Fibroblast of gingiva (primary cell): ENCODE measurements around the gene LBX2.

Source experiments
- DNase-seq: peaks from one replicate; pipeline ENCODE4 v3.0.0-alpha.2; 2011; ENCODE audit warnings: low read depth

LBX2 gene

GRCh38 chr2:74499267-74499939, at the start of gene LBX2:
Gene LBX2 (minus strand): TSS chr2:74499603. CDS start chr2:74499537, 66 bp downstream.
- DNase-seq, result no peak

DNA sequence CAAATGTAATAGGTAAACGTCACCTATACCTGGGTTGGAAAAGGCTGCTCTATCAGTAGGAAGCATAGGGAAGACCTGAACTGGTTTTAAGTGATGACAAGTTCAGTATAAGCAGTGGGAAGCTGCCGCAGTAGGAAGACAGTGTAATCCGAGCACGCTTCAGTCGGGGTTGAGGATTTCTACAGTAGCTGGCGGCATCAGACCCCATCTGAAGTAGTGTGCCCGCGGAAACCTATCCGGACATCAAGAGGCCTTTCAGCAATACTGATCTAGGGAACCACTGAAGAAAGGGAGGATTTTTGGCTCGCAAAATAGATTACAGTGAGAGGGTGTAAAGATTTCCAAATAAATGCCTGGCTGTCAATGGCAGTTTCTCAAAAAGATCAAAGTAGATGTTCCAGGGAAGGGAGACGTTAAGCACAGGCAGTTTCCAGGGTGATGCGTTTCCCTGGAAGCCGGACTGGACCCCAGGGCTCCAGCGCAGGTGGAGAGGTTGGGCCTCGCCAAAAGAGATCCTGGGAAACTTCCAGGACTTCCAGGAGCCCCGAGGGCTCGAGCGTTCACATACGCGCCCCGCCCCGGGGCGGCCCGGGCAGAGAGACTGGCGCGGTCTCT, 49.0 kb upstream of the LBX2 start:
- no peak for DNase-seq

DNA sequence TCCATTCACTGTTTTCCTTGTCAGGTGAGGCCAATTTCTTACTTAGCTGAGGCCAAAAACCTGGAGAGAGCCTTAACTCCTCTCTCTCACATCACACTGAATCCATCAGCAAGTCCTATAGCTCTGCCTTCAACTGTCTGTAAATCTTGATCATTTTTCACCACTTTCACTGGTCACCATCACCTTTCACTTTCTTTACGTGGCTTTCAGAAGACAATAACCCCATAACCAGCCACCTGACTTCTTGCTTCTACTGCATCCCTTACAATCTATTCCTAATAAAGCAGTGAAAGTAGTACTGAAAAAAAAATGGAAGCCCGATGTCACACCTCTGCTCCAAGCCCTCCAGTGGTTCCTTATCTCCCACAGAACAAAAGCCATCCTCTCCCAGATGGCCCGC, 46.6 kb upstream of the LBX2 start:
- DNase-seq, result no peak

- no peak for DNase-seq
These were observed 45.2 kb upstream of the LBX2 start for GRCh38 chr2:74544634-74545033.

DNA sequence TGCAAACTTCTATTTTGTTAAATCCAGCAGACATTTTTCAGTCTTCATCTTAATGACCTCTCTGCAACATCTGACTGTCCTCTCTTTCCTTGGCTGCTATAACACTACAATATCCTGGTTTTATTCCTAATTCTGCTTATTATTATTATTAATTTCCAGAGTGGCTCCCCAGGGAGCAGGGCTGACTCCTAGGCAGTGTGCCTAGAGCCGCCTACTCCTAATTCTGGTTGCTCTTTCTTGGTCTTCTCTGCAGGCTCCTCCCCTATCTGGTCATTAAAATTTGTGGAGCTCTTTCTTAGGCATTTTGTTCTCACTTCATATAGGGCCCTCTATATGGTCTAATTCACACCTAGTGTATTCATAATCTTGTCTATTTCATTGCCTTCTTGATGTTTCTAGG, 43.6 kb upstream of the LBX2 start:
- no peak for DNase-seq

- peak; percentile 34 for DNase-seq
These were observed 40.9 kb upstream of the LBX2 start for GRCh38 chr2:74540291-74540690.

DNA sequence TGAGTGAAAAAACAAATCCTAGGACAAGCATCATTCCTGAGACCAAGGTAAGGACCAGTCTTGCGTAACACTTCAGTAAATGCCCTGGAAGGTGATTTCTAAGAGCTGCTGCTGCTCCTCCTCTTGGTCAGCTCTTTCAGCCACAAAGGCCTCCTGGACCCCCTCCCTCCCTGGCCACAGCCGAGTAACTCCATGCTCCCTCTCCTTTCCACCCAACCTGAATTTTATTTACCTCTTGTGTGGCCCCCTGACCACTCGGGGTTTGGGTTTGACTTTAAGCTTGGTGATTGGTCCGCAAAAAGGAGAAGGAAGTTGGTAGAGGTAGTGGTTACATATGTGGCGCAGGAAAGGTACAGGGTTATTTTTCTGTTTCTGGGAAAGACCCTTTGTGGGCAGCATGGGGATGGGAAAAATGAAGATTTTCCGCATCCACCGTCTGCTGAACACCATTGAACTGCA, 39.5 kb upstream of the LBX2 start:
- no peak for DNase-seq

- DNase-seq, result no peak
These were observed 37.7 kb upstream of the LBX2 start for GRCh38 chr2:74537140-74537539.

DNA sequence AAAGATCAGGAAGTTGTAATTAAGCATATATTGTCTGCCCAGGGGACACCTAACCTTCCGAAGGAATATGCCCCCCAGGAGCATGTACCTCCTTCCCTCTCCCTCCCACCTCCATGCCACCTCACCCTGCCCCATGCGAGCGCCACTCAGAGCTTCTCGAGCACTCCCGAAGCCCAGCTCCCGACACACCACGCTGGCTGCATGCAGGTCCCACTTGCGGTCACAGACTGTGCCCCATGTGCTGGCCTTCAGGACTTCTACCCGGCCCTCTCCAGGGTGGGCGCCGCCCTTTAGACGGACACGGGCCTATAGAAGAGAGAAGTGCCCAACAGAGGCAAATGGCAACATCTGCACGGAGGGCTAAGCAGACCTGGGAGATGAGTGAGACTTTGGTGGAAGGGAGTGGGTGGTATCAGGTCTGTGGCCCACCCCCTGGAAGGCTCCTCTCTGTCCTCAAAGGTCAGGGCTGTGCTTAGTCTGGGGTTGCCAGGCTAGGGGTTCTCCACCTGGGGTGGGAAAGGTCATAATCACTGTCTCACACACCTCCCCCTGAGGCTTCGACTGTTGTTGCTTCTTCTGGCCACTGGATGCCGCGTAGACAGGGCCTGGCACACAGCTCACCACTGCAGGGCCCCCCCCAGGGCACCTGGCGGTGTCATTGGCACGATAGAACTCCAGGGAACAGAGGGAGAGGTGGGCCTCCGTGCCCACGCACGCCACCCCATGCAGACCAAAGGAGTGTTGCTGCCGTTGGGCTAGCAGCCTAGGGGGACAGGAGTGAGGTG, 37.0 kb upstream of the LBX2 start:
- DNase-seq, result no peak

GRCh38 chr2:74535440-74535965, 36.1 kb upstream of the LBX2 start:
- no peak for DNase-seq

GRCh38 chr2:74534411-74534810, 35.0 kb upstream of the LBX2 start:
- no peak for DNase-seq

- no peak for DNase-seq
These were observed 34.1 kb upstream of the LBX2 start for GRCh38 chr2:74533464-74533863.

DNA sequence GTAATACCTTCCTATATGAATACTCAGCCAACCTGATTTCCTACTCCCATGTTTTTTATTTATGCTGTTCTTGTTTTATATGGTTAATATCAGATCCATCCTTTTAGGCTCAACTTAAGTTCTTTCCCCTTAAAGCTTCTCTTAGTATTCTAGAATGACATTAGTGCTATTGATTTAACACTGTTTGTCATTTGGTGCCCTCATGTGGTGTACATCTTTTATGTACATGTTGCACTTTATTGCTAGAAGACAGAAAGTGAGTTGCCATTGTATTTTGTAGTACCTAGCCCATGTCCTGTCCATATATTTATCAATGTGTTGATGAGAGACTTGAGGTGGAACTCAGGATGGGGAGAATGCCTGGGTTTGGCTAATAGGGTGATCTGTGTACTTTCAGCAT, 32.8 kb upstream of the LBX2 start:
- peak; percentile 47 for DNase-seq

- DNase-seq, result no peak
These were observed 32.3 kb upstream of the LBX2 start for GRCh38 chr2:74531666-74532065.

DNA sequence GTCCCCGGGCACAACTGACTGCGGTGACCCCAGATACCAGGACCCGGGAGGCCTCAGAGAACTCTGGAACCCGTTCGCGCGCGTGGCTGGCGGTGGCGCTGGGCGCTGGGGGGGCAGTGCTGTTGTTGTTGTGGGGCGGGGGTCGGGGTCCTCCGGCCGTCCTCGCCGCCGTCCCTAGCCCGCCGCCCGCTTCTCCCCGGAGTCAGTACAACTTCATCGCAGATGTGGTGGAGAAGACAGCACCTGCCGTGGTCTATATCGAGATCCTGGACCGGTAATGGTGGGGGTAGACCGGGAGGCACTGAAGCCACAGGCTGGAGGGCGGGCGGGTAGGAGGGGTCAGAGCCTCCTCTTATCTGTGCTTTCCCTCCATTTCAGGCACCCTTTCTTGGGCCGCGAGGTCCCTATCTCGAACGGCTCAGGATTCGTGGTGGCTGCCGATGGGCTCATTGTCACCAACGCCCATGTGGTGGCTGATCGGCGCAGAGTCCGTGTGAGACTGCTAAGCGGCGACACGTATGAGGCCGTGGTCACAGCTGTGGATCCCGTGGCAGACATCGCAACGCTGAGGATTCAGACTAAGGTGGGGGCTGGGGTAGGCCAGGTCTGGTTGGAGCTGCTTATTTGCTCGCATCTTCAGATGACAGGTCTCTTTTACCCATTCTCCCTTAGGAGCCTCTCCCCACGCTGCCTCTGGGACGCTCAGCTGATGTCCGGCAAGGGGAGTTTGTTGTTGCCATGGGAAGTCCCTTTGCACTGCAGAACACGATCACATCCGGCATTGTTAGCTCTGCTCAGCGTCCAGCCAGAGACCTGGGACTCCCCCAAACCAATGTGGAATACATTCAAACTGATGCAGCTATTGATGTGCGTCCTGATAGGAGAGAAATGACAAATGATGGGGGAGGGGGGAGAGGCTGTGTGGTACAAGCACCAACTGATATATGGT, 31.1 kb upstream of the LBX2 start:
- peak; percentile 48 for DNase-seq

DNA sequence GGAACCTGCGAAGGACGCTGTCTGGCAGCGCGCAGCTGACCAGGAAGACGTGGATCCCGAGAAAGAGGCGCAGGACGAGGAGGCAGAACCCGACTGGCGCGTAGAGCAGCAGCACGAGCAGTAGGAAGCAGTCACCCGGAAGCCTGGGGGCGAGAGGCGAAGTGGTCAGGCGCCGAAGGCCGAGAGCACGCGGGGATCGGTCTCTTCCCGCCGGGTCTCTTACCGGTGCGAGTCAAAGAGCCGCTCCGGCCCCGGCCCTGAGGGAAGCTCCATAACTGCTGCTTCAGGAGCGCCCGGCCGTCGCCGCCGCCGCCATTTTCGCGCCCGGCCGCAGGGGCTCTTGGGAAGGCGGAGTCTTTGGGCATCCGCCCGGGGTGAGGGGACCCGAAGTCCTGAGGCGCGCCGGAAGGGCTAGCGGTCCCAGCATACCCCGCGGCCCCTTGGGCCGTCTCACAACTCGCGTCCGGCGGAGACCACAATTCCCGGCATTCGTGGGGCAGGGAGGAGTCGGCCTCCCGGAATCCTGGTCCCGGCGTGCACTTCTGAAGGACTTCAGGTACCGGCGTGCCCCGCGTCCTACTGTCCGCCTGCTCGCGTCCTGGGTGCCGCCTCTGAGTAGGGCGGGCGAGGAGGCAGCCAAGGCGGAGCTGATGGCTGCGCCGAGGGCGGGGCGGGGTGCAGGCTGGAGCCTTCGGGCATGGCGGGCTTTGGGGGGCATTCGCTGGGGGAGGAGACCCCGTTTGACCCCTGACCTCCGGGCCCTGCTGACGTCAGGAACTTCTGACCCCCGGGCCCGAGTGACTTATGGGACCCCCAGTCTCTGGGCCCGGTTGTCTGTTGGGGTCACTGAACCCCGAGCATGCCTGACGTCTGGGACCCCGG, 30.2 kb upstream of the LBX2 start, which contains the start of the genes AUP1 and HTRA2:
Gene AUP1 (minus strand): TSS at position 350 of the 882 bp plus-strand sequence. CDS start 77 bp downstream, at position 273.
Gene HTRA2 (plus strand): TSS at position 577 of the 882 bp plus-strand sequence. CDS start 74 bp downstream, at position 651.
- peak; percentile 99 for DNase-seq

GRCh38 chr2:74528600-74529356, 29.4 kb upstream of the LBX2 start:
- DNase-seq, result no peak

GRCh38 chr2:74527741-74528140, 28.3 kb upstream of the LBX2 start:
- DNase-seq, result no peak

DNA sequence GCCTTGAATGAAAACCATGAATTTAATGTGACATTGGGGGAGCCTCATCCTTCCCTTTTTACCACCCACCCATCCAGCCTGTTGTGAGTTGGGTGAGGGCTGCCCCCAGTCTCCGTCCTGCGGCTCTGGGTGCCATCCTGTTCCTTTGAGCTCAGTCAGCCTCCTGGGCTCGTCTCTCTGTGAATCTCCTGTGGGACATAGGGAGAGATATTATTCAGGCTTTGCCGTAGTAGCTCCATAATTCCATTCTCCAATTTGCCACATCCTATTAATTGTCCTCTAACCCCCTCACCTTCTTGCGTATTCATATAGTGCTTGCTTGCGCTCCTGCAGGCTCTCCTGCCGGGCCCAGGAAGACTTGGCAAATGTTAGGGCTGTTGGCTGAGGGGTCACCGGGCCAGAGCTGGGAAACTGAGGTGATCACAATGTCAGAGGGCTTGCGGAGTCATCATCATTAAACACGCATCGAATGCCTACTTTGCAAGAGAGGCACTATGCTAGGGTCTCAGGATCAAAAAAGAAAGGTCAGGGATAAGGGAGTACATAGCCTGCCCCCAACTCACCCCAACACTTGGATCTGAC, 27.3 kb upstream of the LBX2 start:
- no peak for DNase-seq
